Psoas muscle (tissue), 8 donors: Measurements from ENCODE around the gene SNCB. TPM values are rescaled to one million over a fixed set of nuclear protein-coding genes. Genes with fewer than 3 reads are reported as not detected.

Experiments
- ATAC-seq, 4 donors: fragments of 200-7000 bp; cut with Tn5 transposase; one replicate each; pipeline ENCODE4 v1.9.1; 2020; ENCODE audit warnings: moderate library complexity in 3 of 4, mild to moderate bottlenecking in 2 of 4
- DNase-seq, 2 donors: peaks; one replicate each; pipeline ENCODE4 v3.0.0-alpha.2; 2020
- H3K27ac ChIP-seq: fragments of 200-600 bp; one replicate; pipeline ENCODE4 v1.8.0; 2022
- H3K27me3 ChIP-seq, 3 donors: fragments of 200-600 bp in 1 of 3; one replicate each; pipeline versions ENCODE4 v1.6.1 to v1.8.0; 2013 to 2022; ENCODE audit warnings: low read length in 2 of 3, mild to moderate bottlenecking in 2 of 3, moderate library complexity in 1 of 3; ENCODE audit not compliant: insufficient read depth in 3 of 3
- H3K36me3 ChIP-seq, 2 donors: fragments of 200-600 bp in 1 of 2; one replicate each; pipeline versions ENCODE4 v1.6.1 to v1.8.0; 2013 to 2022; ENCODE audit warnings: low read depth in 1 of 2, mild to moderate bottlenecking in 1 of 2, moderate library complexity in 1 of 2; ENCODE audit not compliant: insufficient read depth in 1 of 2
- H3K4me1 ChIP-seq: fragments of 200-600 bp; one replicate; pipeline ENCODE4 v1.8.0; 2022
- H3K4me3 ChIP-seq: fragments of 200-600 bp; one replicate; pipeline ENCODE4 v1.8.0; 2022; ENCODE audit warnings: mild to moderate bottlenecking
- H3K9me3 ChIP-seq: fragments of 200-600 bp; one replicate; pipeline ENCODE4 v1.8.0; 2022
- WGBS, 3 donors: extraction: QIAGEN DNeasy Blood & Tissue Kit; methylation state at CpG; one replicate each; pipeline versions ENCODE4 v1.1.6 to v1.1.7; 2013; 5-methylcytosine and 5-hydroxymethylcytosine counted together
- intact Hi-C, 2 donors: fragments of 100-400 bp; cut with DNase I; formaldehyde crosslinking; loops; one replicate each; pipeline versions ENCODE4 v1.11.0 to v1.14.2; 2022
- polyA plus RNA-seq, 3 donors: library from polyadenylated mRNA; stranded (reverse); fragments of 200-250 nt; gene quantifications; one replicate each; pipeline ENCODE4 v1.2.3, GENCODE V29; 2013
- total RNA-seq, 4 donors: library from RNA; stranded (reverse); fragmentation: NEBNext Ultra II Directional in 2 of 4; extraction: Animal tissue kit (Norgen Biotek cat#: 25700) in 2 of 4; gene quantifications; one replicate each; pipeline versions ENCODE4 v1.2.1 to v1.2.4, GENCODE V29; 2021 to 2023
- TF ChIP-seq, protein P1 (sequence below): fragments of 200-600 bp; IDR thresholded peaks from one replicate; pipeline ENCODE4 v1.8.0; 2022; ENCODE audit warnings: antibody characterized with exemption
- donor health status: healthy with polysubstance abuse.
- donor health status: DM: no; HTN: no; CAD: no; lungs with moderate emphysema.
- donor health status: Bipolar disorder and iron deficiency.
- donor health status: healthy.
- donor health status: DM: yes; HTN: yes; CAD: no.
- donor health status: DM: no; HTN: no; CAD: no.
- donor health status: DM: no; HTN: no; CAD: no.
- donor health status: DM: yes; HTN: yes; CAD: no.

SNCB gene
- total and polyA plus RNA-seq, 7 donors: 0.32 to 1.2 (median 0.42) TPM

DNA sequence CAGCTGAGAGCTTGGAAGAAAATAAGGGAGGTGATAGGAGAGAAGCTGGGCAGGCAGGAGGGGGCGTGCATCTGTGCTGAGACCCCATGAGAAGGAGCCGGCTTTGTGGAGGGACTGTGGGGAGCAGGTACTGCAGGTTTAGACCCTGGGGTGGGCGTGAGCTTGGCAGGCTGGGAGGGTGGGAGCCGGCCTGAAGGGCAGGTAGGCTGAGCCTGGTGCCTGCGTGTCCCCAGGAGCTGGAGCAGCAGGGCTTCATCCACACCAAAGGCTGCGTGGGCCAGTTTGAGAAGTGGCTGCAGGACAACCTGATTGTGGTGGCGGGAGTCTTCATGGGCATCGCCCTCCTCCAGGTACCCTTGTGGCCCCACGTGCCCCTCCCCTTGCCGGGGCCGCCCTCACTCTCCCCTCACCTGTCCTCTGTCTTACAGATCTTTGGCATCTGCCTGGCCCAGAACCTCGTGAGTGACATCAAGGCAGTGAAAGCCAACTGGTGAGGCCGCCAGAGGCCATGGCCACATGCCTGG, 26.2 kb upstream of the SNCB start:
- Histone ChIP-seq H3K36me3 (peaks cover 0 to 40% of the 10 kb centered on the region in 2 donors), H3K27me3 (no peaks in the 10 kb centered on the region), H3K4me1 (peaks cover 7% of the 10 kb centered on the region), H3K4me3 (no peak overlapping the region), H3K27ac (no peak overlapping the region), H3K9me3 (no peaks in the 10 kb centered on the region)
- DNase-seq: no peak
- ATAC-seq: no peak
- 84 to 91% (median 85%) methylated on average over 10 to 13 of the region's 13 CpGs for WGBS, 3 donors
- intact Hi-C loops: loop anchor here in 1 of 2 donors (5.0 kb wide), 1 partner anchor 456 kb away; no protein-coding TSS in a partner anchor
- TF ChIP-seq, protein P1, sequence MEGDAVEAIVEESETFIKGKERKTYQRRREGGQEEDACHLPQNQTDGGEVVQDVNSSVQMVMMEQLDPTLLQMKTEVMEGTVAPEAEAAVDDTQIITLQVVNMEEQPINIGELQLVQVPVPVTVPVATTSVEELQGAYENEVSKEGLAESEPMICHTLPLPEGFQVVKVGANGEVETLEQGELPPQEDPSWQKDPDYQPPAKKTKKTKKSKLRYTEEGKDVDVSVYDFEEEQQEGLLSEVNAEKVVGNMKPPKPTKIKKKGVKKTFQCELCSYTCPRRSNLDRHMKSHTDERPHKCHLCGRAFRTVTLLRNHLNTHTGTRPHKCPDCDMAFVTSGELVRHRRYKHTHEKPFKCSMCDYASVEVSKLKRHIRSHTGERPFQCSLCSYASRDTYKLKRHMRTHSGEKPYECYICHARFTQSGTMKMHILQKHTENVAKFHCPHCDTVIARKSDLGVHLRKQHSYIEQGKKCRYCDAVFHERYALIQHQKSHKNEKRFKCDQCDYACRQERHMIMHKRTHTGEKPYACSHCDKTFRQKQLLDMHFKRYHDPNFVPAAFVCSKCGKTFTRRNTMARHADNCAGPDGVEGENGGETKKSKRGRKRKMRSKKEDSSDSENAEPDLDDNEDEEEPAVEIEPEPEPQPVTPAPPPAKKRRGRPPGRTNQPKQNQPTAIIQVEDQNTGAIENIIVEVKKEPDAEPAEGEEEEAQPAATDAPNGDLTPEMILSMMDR: no peak

GRCh38 chr5:176654856-176655255, 24.5 kb upstream of the SNCB start:
- WGBS, 3 donors: 93 to 96% (median 95%) methylated on average over 14 of the region's 14 CpGs
- H3K4me1 ChIP-seq: peaks cover 4% of the 10 kb centered on the region
- no peaks in the 10 kb centered on the region for H3K9me3 ChIP-seq
- H3K27me3 ChIP-seq: no peaks in the 10 kb centered on the region
- intact Hi-C loops: loop anchor here in 1 of 2 donors (5.0 kb wide), 1 partner anchor 457 kb away; no protein-coding TSS in a partner anchor
- ATAC-seq (no peak), DNase-seq (no peak)
- TF ChIP-seq, protein P1: no peak
- H3K27ac ChIP-seq: no peak overlapping the region
- no peak overlapping the region for H3K4me3 ChIP-seq
- H3K36me3 ChIP-seq: peaks cover 0 to 40% of the 10 kb centered on the region in 2 donors

DNA sequence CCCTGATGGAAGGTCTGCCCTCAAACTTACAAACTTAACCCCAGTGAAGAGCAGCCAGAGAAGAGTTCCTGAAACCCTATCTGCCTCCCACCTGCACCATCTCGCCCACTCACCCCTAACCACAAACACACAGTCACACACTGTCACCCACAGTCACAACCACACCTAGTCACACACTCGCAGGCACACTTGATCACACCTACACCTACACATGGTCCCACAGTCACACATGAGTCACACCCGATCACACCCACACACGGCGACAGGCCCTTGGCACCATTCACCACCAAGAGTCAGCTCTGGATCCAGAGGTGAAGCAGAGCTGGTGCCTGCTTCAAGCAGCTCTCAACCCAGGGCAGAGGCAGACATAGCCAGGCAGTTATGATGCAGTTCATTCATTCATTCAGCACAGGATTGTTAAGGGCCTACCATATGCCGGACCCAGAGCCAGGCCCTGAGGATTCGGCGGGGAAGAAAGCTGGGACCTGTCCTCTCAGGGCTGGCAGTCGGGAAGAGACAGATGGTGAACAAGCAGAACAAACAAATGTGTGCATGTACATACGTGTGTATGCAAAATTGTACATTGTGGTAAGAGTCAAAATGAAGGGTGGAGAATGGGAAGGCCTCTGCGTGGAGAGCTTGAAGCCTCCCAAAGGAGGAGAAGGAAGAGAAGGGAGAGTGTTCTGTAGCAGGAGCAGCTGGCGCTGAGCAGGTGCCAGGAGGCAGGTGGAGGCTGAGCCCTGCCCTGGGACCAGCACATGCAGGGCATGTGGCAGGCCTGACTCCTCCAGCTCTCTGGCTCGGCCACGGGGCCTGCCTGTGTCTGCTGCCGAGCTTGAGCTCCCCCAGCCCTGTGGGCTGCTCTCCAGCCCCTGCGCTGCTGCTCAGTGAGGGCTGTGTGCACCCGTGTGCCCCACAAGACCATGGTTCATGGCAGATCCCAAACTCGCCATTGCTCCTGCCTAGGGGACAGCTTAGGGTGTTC, 23.4 kb upstream of the SNCB start:
- 69 to 78% (median 73%) methylated on average over 17 to 18 of the region's 18 CpGs for WGBS, 3 donors
- H3K4me3 ChIP-seq: no peak overlapping the region
- intact Hi-C loops: no loop called here
- DNase-seq: no peak
- TF ChIP-seq, protein P1: no peak
- no peaks in the 10 kb centered on the region for H3K27me3 ChIP-seq
- H3K27ac ChIP-seq: no peak overlapping the region
- peaks cover 0 to 40% of the 10 kb centered on the region in 2 donors for H3K36me3 ChIP-seq
- no peak for ATAC-seq
- peaks cover 4% of the 10 kb centered on the region for H3K4me1 ChIP-seq
- no peaks in the 10 kb centered on the region for H3K9me3 ChIP-seq

- H3K36me3 ChIP-seq: peaks cover 0 to 35% of the 10 kb centered on the region in 2 donors
- ATAC-seq (no peak), DNase-seq (no peak)
- H3K4me1 ChIP-seq: peaks cover 8% of the 10 kb centered on the region
- H3K27me3 ChIP-seq: no peaks in the 10 kb centered on the region
- TF ChIP-seq, protein P1: no peak
- 50 to 60% (median 52%) methylated on average over 8 of the region's 8 CpGs for WGBS, 3 donors
- no peak overlapping the region for H3K4me3 ChIP-seq
- no peak overlapping the region for H3K27ac ChIP-seq
- intact Hi-C loops: no loop called here
- no peaks in the 10 kb centered on the region for H3K9me3 ChIP-seq
Measured at GRCh38 chr5:176652136-176652535, 21.8 kb upstream of the SNCB start.
